Heart left ventricle (tissue), 13 donors: ENCODE measurements around the gene ARHGAP23.

Experiments
- POLR2A ChIP-seq, 2 donors: fragments of 450-650 bp; IDR thresholded peaks; one replicate each; pipeline ENCODE4 v1.6.1; 2017; ENCODE audit warnings: antibody characterized with exemption in 2 of 2, mild to moderate bottlenecking in 2 of 2, moderate library complexity in 2 of 2
- TF ChIP-seq, protein P1 (sequence below), 12 donors: fragments of 200-600 bp; sonication (generic) in 4 of 12; IDR thresholded peaks; one replicate each; pipeline versions ENCODE4 v1.5.0 to v1.8.0; 2018 to 2022; ENCODE audit warnings: antibody characterized with exemption in 12 of 12, mild to moderate bottlenecking in 5 of 12
- donor health status: ischemic (EF 13 %, LVEDD 7.1; RV severe dilation, severe dysfunction).
- donor health status: DM: no; HTN: yes; CAD: no.
- donor health status: DM: no; HTN: no; CAD: no.
- donor health status: ischemic (EF 25% LVEDD 6.9; RV normal size, moderate dysfunction).
- donor health status: ischemic (EF 25% LVEDD 5.7; RV mildly dilated, moderate dysfunction).
- donor health status: ischemic (EF 35%, LVEDD 5.7; RV mildly dilated, moderate dysfunction).
- donor health status: nonischemic (EF 11% LVEDD 7.7; RV severe dilation, severe dysfunction).
- donor health status: DM: yes; HTN: yes; CAD: no.
- donor health status: PGD.
- donor health status: ischemic (EF 29% LVEDD 5.4; RV normal size, mild dysfunction).
- donor health status: nonischemic (EF 23%, LVEDD 6.1; RV moderate dilation, normal function).

DNA sequence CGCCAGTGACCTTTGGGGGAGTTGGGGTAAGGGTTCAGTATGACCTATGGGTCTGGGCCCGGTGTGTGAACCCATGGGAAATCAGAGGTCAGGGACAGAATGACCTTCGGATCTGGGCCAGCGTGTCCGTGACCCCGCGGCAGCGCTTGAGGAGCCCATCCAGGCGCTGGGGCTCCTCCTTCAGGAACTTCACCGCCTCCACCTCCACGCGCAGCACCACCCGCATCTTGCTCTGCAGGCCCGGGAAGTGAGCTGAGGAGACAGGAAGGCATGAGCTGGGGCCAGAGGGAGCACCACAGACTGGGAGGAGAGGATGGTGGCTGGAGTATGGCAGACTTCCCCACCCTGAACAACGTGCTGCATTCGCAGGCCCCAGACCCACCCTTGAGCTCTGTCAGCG lies 124.1 kb downstream of the ARHGAP23 start:
- TF ChIP-seq, protein P1, sequence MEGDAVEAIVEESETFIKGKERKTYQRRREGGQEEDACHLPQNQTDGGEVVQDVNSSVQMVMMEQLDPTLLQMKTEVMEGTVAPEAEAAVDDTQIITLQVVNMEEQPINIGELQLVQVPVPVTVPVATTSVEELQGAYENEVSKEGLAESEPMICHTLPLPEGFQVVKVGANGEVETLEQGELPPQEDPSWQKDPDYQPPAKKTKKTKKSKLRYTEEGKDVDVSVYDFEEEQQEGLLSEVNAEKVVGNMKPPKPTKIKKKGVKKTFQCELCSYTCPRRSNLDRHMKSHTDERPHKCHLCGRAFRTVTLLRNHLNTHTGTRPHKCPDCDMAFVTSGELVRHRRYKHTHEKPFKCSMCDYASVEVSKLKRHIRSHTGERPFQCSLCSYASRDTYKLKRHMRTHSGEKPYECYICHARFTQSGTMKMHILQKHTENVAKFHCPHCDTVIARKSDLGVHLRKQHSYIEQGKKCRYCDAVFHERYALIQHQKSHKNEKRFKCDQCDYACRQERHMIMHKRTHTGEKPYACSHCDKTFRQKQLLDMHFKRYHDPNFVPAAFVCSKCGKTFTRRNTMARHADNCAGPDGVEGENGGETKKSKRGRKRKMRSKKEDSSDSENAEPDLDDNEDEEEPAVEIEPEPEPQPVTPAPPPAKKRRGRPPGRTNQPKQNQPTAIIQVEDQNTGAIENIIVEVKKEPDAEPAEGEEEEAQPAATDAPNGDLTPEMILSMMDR (IDR thresholded peaks at IDR 0.05), result no peak
- no peak for TF ChIP-seq POLR2A (IDR thresholded peaks at IDR 0.05)
